Tibial nerve (tissue), 4 donors: ENCODE results near the gene ST14.

Source experiments
- CTCF ChIP-seq, 5 experiments: fragments of 200-600 bp in 3 of 5; fragments of 450-650 bp in 2 of 5; sonication (generic) in 3 of 5; IDR thresholded peaks; one replicate each; pipeline ENCODE4 v1.5.1; 2016 to 2019; ENCODE audit warnings: antibody characterized with exemption in 5 of 5, mild to moderate bottlenecking in 3 of 5, moderate library complexity in 2 of 5
- EP300 ChIP-seq, 2 donors: sonication (generic); formaldehyde crosslinking; IDR thresholded peaks; one replicate each; pipeline ENCODE4 v1.6.1; 2017; ENCODE audit warnings: antibody characterized with exemption in 2 of 2, mild to moderate bottlenecking in 1 of 2
- POLR2A ChIP-seq, 2 donors: fragments of 450-650 bp; IDR thresholded peaks; one replicate each; pipeline ENCODE4 v1.6.1; 2017; ENCODE audit warnings: antibody characterized with exemption in 2 of 2, mild to moderate bottlenecking in 2 of 2, moderate library complexity in 2 of 2

- TF ChIP-seq CTCF (IDR thresholded peaks at IDR 0.05) = no peak
- no peak for TF ChIP-seq POLR2A (IDR thresholded peaks at IDR 0.05)
- no peak for TF ChIP-seq EP300 (IDR thresholded peaks at IDR 0.05)
Observed at GRCh38 chr11:130215531-130216220, 56.1 kb downstream of the ST14 start.
